Fibroblast of skin of right biceps (primary cell): ENCODE results near the gene UVRAG.

Experiments used
- DNase-seq: peaks from one replicate; pipeline ENCODE4 v3.0.0-alpha.2; 2013

UVRAG gene

GRCh38 chr11:76129729-76130128, 314.7 kb downstream of the UVRAG start:
- no peak for DNase-seq

GRCh38 chr11:76131142-76131541, 316.1 kb downstream of the UVRAG start:
- no peak for DNase-seq

DNA sequence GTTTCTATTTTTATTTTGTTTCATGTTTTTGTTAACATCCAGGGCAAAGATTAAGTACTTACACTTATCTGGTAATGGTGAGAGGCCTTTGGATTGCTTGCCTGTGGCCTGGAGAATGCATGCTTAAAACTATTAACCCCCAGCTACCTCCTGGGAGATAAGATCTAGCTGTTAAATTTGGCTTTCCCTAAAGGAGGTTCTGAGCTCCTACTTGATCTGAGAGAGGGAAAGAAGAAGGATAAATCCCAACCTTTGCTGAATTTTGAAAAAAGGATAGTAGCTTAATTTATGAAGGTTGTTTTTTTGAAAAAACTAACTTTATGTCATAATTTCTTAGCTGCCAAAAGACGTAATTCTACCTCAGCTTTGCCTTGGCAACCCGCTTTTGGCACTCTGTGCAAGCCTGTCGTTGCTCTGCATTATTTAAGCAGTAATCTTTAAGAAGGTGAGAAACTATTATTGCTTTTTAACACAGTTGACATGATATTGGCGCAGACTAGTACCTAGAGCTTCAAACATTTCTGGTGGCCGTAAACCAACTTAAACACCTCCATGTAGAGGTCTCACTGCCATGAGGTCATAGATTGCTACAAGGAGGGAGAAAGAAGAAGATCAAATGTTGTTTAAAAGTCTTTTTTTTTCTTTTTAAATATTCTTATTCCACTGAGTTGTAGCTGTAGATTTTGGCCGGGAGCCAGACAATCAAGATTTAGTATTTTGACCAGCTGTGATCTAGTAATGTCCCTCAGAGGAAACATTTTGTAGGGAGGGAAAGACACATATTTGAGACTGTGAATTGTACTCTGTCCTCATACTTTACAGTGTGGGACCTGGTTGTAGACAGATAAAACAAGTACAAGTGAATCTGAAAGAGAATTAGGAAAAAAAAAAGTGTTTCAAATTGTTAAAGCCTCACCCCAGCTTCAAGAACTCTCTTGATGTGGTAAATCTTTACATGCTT, 316.9 kb downstream of the UVRAG start:
- peak; percentile 8 for DNase-seq

- DNase-seq = no peak
Measured at GRCh38 chr11:76134239-76134638, 319.2 kb downstream of the UVRAG start.

DNA sequence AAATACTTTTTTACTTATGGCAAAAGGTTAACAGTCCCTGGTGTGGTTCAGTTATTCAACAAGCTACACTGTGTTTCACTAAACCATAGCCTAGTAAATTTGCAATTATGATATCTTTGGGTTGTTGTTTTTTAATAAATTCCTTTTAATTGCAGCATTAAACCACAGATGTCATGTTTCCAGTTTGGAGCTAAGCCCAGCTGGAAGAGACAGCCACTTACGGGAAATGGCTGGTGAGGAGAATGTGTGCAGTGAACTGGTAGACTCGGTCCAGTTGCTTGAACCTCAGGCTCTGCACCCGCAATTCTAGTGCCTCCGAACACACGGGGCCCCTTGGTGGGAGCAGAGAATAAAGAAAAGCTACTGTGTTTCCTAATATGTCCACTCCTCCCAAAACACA, 320.5 kb downstream of the UVRAG start:
- peak; percentile 28 for DNase-seq

DNA sequence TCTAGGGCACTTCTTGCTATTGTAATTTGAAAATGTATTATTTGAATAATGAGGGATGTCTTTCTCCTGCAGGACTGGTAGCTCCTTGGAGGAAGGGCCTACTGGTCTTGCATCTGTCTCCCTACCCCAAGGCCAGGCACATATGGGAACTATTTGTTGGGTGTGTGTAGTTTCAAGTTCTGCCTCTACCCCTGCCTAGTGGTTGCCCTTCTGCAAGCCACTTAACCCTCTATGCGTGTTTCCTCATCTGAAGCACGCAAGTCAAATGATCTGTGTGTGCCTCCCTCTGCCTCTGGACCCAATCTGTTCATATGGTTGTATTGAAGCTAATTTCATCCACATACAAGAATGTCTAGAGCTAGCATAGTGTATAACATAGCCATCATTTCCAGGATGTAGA, 324.3 kb downstream of the UVRAG start:
- no peak for DNase-seq

DNA sequence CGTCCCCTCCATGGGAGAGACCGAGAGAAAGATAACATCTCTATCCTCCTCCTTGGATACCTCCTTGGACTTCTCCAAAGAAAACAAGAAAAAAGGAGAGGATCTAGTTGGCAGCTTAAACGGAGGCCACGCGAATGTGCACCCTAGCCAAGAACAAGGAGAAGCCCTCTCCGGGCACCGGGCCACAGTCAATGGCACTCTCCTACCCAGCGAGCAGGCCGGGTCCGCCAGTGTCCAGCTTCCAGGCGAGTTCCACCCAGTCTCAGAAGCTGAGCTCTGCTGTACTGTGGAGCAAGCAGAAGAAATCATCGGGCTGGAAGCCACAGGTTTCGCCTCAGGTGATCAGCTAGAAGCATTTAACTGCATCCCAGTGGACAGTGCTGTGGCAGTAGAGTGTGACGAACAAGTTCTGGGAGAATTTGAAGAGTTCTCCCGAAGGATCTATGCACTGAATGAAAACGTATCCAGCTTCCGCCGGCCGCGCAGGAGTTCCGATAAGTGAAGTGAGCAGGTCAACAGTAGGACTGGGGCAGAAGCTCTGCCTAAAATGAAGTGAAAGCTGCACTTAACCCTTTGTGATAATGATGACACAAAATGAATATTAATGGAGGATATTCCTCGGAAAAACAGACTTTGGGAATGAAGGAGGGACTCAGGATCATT, 326.0 kb downstream of the UVRAG start:
- no peak for DNase-seq

- peak; percentile 12 for DNase-seq
Measured at GRCh38 chr11:76141901-76142588, 327.0 kb downstream of the UVRAG start.

DNA sequence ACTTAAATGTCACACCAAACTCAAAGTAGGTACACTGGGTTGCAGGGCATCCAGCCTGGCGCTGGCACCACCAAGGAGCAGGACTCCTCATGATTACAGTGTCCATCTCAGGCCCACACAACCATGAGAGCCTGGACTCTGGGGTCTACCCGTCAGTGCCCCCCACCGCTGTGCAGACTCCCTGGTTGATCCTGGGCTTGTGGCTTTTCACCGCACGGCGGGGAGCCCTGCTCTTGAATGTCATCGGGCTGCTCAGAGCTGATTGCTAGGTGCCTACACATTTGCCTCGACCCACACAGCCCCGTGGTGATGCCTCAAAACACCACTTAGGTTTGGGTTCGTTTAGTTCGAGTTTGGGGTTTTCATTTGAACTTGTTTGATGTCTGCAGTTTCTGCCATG, 328.3 kb downstream of the UVRAG start:
- no peak for DNase-seq

DNA sequence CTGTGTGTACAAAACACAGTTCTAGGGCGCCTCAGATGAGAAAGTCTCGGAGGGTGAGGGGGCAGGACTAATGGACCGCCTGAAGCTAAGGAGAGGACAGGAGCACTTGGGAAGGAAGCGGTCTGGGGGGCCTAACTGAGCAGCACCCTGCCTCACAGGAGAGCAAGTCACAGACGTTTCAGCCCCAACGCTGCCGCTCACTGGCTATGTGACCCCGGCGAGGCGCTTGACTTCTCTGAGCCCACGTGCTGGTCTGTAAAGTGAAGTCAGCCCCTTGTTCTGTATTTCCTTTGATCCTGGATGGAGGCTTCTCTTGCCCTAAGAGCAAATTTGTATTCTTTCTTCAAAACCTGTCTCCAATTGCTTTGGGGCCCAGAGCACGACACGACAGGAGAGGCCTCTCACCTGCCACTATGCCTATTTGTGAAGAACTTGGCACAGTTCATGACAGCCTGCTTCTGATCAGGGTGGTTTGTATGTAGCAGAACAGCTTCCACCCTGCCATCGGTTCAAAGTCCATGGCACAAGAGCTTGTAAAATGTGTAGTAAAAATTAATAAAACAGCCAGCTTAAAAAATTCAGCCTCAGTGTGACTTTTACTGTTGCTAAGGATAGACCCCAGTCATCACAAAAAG, 332.2 kb downstream of the UVRAG start:
- no peak for DNase-seq

- DNase-seq = no peak
Measured at GRCh38 chr11:76148231-76148630, 333.2 kb downstream of the UVRAG start.

DNA sequence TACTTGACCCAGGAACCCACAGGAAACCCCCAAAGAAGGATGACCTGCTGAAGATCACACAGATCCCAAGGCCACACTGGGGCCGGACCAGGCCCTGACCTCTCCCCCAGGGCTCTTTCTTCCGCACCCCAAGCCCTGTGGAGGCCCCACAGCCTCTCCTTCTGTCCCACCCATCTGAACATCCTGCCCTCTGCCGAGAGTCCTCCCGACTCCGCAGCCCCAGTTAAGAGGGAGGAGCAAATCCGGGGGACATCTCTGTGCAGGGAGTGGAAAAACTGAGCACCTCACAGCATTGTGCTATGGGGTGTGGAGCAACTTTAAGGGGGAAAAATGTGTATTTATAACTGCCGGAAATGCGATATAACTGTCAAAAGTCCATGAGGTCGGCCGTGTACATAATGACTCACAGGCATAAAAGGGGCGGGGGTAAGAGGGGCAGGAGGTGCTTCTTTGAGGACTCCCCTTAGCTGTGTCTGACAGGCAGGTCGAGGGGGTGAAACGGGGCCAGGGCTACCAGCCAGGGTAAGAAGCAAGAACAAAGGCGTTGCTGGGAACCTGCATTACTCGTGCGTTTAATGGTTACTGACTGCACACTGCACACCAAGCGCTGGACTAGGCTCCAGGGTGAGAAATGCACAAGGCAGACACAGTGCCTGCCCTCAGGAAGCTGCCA, 334.1 kb downstream of the UVRAG start:
- peak; percentile 22 for DNase-seq

GRCh38 chr11:76149713-76150112, 334.7 kb downstream of the UVRAG start:
- DNase-seq = no peak

DNA sequence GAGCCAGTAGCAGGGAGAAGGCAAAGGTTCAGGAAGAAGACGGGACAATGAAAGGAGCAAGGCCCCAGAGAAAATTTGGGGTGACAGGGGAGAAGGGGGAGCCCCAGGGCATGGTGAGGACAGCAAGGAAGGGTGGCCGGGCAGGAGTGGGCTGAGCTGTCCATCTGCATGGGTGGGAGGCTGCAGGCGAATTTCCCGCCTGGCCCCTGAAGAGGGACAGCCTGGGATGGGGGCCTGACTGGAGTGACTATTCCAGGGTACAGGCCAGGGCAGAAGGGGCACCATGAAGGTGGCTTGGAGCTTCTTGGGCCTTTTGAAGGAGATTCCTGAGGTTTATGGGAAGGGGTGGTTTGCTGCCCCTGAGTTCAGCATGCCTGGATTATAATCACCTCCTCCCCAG, 335.1 kb downstream of the UVRAG start:
- DNase-seq = no peak

DNA sequence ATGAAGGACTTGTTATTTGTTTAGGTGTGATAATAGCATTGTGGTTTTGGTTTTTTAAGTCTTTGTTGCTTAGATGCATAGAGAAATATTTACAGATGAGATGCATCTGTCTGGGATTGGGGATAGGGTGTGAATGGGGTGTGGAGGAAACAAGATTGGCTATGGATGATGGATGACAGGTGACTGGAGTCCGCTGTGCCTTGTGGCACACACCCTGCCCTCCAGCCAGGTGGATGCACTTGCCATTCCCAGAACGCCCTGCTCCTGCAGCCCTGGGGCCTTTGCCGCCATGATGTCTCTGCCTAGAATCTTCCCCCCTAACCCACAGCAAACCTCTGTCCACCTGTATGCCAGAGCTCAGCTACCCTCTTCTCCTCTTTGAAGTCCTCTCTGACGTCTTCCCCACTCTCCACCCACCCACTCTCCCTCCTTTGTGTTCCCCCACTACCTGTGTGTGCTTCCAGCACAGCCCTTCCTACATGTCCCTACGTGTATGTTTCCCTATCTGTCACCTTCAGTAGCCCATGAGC, 336.6 kb downstream of the UVRAG start:
- DNase-seq = no peak

DNA sequence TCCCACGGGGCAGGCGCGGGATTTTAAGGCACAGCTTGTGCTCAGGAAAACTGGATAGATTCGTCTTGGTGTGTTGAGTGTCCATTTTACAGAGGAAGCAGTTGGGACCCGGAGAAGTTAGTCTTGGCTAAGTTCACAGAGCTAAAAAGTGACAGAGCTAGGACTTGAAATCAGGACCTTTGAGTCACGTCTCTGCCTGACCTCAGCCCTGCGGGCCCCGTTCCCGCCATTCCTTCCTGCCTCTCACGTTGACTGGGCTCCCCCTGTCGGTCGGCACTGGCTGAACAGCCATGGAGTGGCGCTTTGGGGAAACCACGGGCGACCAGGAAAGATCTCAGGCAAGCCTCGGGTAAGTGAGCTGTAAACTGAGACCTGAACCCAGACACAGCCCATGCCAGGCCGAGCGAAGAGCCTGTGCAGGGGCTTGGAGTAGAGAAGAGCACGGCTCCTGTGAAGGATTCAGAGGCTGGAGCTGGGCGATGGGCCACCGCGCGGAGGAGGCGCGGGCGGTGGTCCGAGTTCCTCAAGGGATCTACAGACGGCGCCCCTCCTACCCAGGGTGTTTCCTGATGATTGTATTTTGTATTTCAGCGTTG, 337.2 kb downstream of the UVRAG start:
- DNase-seq = peak; percentile 75

GRCh38 chr11:76152741-76153570, 337.9 kb downstream of the UVRAG start:
- DNase-seq = no peak

DNA sequence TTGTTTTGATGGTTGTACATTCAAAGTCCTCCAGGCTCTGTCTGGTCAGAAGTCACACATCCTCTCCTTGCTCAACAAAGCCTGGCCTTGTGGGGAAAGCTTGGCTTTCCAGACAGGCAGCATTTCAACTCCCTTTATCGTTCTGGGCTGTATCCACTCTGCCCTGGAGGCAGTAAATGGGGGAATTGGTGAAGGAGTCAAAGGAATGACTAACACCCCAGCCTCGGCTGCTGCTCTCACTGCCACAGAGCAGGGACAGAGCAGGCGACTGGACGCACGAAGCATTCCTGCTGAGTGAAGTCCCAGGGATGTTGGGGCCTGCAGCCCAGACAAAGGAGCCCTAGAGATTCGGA, 338.5 kb downstream of the UVRAG start:
- peak; percentile 48 for DNase-seq

DNA sequence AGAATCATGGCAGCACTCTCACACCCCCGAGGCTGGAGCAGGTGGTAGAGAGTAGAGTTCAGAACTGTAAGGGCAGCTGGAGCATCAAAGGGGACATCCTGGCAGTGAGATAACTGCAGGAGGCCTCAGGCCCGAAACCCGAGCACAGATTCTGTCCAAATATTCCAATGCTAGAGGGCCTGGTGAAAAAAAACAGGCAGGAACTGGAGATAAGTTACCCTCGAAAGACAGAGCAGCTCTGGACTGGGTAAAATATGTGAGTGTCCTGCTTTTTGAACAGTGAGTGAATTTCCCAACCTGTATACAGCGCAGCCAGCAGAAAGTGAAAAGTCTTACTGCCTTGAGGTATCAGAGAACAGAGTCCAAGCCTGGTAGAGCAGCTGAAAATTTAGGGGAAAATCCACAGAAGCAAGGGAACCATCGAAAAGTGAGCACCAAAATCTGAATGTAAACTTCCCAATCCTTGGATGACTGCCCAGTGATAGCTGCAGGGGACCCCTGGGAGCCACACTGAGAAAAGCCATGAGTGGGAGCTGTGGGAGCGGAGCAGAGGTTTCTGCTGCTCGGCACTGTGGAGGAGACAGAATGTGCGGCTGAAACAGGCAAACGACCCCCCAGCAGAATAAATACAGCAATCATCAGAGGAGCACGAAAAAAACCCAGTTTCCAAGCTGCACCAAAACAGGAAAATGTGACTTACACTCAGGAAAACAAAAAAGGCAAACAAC, 340.7 kb downstream of the UVRAG start:
- DNase-seq = no peak

- DNase-seq = no peak
Measured at GRCh38 chr11:76156971-76157427, 342.0 kb downstream of the UVRAG start.
